Panc1 (cell line): ENCODE data around the gene SHC1. TPM values are rescaled to one million over a fixed set of nuclear protein-coding genes. Genes with fewer than 3 reads are reported as not detected.

Experiments
- ATAC-seq: fragments of 200-7000 bp; cut with Tn5 transposase; 2 replicates; pipeline ENCODE4 v1.9.1; 2020; ENCODE audit warnings: mild to moderate bottlenecking, moderate library complexity
- BruUV-seq: library from RNA; stranded (reverse); fragments of 400-500 nt; replicated peaks from 2 replicates; lab custom pipeline; 2021; lab: Mats Ljungman, UMichigan
- CTCF ChIA-PET: fragments of 300-600 bp; sonication (Branson Sonifier 250); formaldehyde crosslinking; loops from one replicate; lab custom pipeline; 2022; ENCODE audit warnings: antibody characterized with exemption; lab: Charles Lee
- POLR2A ChIA-PET: fragments of 300-600 bp; sonication (Branson Sonifier 250); formaldehyde crosslinking; loops from one replicate; lab custom pipeline; 2022; ENCODE audit warnings: antibody characterized with exemption; lab: Charles Lee
- DNase-seq: peaks from one replicate; pipeline ENCODE4 v3.0.0-alpha.2; 2010; ENCODE audit warnings: low read depth, low spot score
- H3K27ac ChIP-seq: 2 replicates; pipeline ENCODE4 v1.5.1; 2011; ENCODE audit warnings: mild to moderate bottlenecking, low read length, inconsistent platforms
- H3K27me3 ChIP-seq: fragments of 200-500 bp; sonication (Bioruptor generic); 2 replicates; pipeline ENCODE4 v1.6.0; 2014; ENCODE audit warnings: low read length, inconsistent platforms; ENCODE audit not compliant: control insufficient read depth, insufficient read depth
- H3K36me3 ChIP-seq: fragments of 200-500 bp; sonication (Bioruptor generic); 2 replicates; pipeline ENCODE4 v1.5.1; 2014; ENCODE audit warnings: inconsistent platforms, mild to moderate bottlenecking, low read length, moderate library complexity; ENCODE audit not compliant: control insufficient read depth, insufficient read depth
- H3K4me1 ChIP-seq: 2 replicates; pipeline ENCODE4 v1.5.1; 2011; ENCODE audit warnings: inconsistent platforms, mild to moderate bottlenecking, low read length, moderate library complexity; ENCODE audit not compliant: control insufficient read depth, insufficient read depth
- H3K4me3 ChIP-seq, 2 experiments: 2 replicates each; pipeline ENCODE4 v1.5.1; 2011 to 2012; ENCODE audit warnings: low read depth in 2 of 2, low read length in 2 of 2, mild to moderate bottlenecking in 2 of 2, inconsistent platforms in 1 of 2, moderate library complexity in 1 of 2
- H3K9me3 ChIP-seq: fragments of 200-500 bp; sonication (Bioruptor generic); 2 replicates; pipeline ENCODE4 v1.5.1; 2014; ENCODE audit warnings: low read depth, mild to moderate bottlenecking, inconsistent platforms, low read length, moderate library complexity; ENCODE audit not compliant: control insufficient read depth, insufficient read depth
- POLR2AphosphoS5 ChIP-seq: IDR thresholded peaks from 2 replicates; pipeline ENCODE4 v1.6.1; 2012; ENCODE audit warnings: mild to moderate bottlenecking, low read depth, low read length, moderate library complexity
- SIN3A ChIP-seq: IDR thresholded peaks from 2 replicates; pipeline ENCODE4 v1.6.1; 2012; ENCODE audit warnings: low read depth, mild to moderate bottlenecking, low read length, moderate library complexity, borderline replicate concordance; ENCODE audit not compliant: insufficient read depth
- TCF7L2 ChIP-seq: IDR thresholded peaks from 2 replicates; pipeline ENCODE4 v1.6.1; 2011; ENCODE audit warnings: mild to moderate bottlenecking, low read depth, low read length, inconsistent platforms
- in situ Hi-C: cut with HindIII; loops from 2 replicates; pipeline ENCODE4 v1.10.0; 2016; ENCODE audit warnings: low sequenced_read_pairs, low pct_unique_long_range_greater_than_20kb
- intact Hi-C: fragments of 100-400 bp; cut with micrococcal nuclease; formaldehyde crosslinking; loops from one replicate; pipeline ENCODE4 v1.10.0; 2022; ENCODE audit not compliant: unreplicated experiment
- total RNA-seq: library from RNA; stranded (reverse); gene quantifications from one replicate; pipeline ENCODE4 v1.2.1, GENCODE V29; 2021; ENCODE audit not compliant: unreplicated experiment
- TF ChIP-seq, protein P1 (sequence below), 2 experiments: IDR thresholded peaks; 2 replicates each; pipeline ENCODE4 v1.6.1; 2011 to 2012; ENCODE audit warnings: low read depth in 2 of 2, control low read depth in 1 of 2, low read length in 1 of 2, mild to moderate bottlenecking in 1 of 2, moderate library complexity in 1 of 2; ENCODE audit not compliant: insufficient read depth in 1 of 2
- TF ChIP-seq, protein P2 (sequence below): fragments of 450-650 bp; IDR thresholded peaks from 2 replicates; pipeline ENCODE4 v1.5.1; 2017; ENCODE audit warnings: mild to moderate bottlenecking

Gene SHC1
- total RNA-seq, 1 experiment from 2014 or later: 373 TPM

DNA sequence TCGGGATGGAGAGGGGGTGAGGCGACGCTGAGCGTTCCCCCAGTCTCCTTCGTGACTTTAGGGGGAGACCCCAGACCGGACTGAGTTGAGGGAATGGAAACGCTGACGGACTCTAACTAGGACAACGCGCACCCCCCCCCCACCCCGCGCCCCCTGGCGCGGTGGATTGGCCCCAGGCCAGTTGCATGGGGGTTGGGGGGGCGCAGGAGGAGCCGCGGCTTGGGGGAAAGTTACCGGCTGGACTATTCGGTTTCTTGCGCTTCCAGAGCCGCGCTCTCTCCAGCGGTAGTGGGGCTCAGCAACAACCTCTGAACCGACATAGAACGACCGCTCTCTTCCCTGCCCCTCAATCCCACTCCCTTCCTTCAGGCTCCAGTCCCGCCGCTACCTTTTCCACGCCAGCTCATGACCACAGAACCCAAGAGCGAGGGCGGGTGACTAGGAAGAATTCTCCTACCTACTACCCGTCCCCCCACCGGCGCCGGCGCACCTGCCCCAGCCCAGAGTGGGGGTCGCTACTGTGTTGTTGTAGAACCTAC is 32.7 kb upstream of the SHC1 start:
- in situ Hi-C loops: no loop called here
- TF ChIP-seq POLR2AphosphoS5: no peak; the same call in 1 of the 2 replicates
- 0 out of 2 replicates have a peak, but pooled peaks have one; percentile 53 for TF ChIP-seq SIN3A
- ATAC-seq (no peak), DNase-seq (no peak)
- Histone ChIP-seq H3K27ac (peak overlapping the region; percentile 99), H3K4me3 (peak overlapping the region; percentile 80 to 98), H3K4me1 (peaks cover 45% of the 10 kb centered on the region), H3K36me3 (peaks cover 5% of the 10 kb centered on the region; the same call in 1 of the 2 replicates), H3K27me3 (no peaks in the 10 kb centered on the region), H3K9me3 (no peaks in the 10 kb centered on the region)
- TSS peak; percentile 38 for BruUV-seq
- ChIA-PET POLR2A (no interaction called here), CTCF (no interaction called here)
- intact Hi-C loops: loop anchor here (5.0 kb wide), 1 partner anchor 276 kb away; no protein-coding TSS in a partner anchor

- TF ChIP-seq, protein P1, sequence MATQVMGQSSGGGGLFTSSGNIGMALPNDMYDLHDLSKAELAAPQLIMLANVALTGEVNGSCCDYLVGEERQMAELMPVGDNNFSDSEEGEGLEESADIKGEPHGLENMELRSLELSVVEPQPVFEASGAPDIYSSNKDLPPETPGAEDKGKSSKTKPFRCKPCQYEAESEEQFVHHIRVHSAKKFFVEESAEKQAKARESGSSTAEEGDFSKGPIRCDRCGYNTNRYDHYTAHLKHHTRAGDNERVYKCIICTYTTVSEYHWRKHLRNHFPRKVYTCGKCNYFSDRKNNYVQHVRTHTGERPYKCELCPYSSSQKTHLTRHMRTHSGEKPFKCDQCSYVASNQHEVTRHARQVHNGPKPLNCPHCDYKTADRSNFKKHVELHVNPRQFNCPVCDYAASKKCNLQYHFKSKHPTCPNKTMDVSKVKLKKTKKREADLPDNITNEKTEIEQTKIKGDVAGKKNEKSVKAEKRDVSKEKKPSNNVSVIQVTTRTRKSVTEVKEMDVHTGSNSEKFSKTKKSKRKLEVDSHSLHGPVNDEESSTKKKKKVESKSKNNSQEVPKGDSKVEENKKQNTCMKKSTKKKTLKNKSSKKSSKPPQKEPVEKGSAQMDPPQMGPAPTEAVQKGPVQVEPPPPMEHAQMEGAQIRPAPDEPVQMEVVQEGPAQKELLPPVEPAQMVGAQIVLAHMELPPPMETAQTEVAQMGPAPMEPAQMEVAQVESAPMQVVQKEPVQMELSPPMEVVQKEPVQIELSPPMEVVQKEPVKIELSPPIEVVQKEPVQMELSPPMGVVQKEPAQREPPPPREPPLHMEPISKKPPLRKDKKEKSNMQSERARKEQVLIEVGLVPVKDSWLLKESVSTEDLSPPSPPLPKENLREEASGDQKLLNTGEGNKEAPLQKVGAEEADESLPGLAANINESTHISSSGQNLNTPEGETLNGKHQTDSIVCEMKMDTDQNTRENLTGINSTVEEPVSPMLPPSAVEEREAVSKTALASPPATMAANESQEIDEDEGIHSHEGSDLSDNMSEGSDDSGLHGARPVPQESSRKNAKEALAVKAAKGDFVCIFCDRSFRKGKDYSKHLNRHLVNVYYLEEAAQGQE (IDR thresholded peaks at IDR 0.05; ENCODE audit: insufficient read depth in 1 of 2, low read depth in 2 of 2, low read length in 1 of 2): no peak
- TF ChIP-seq TCF7L2 (no peak), POLR2AphosphoS5 (no peak; the same call in 1 of the 2 replicates), SIN3A (no peak)
- TF ChIP-seq, protein P2, sequence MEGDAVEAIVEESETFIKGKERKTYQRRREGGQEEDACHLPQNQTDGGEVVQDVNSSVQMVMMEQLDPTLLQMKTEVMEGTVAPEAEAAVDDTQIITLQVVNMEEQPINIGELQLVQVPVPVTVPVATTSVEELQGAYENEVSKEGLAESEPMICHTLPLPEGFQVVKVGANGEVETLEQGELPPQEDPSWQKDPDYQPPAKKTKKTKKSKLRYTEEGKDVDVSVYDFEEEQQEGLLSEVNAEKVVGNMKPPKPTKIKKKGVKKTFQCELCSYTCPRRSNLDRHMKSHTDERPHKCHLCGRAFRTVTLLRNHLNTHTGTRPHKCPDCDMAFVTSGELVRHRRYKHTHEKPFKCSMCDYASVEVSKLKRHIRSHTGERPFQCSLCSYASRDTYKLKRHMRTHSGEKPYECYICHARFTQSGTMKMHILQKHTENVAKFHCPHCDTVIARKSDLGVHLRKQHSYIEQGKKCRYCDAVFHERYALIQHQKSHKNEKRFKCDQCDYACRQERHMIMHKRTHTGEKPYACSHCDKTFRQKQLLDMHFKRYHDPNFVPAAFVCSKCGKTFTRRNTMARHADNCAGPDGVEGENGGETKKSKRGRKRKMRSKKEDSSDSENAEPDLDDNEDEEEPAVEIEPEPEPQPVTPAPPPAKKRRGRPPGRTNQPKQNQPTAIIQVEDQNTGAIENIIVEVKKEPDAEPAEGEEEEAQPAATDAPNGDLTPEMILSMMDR: no peak
- Histone ChIP-seq H3K4me3 (peak within 1 kb of the TSS; percentile 80 to 98), H3K36me3 (peaks cover 5% of the 10 kb centered on the region; the same call in 1 of the 2 replicates), H3K4me1 (peaks cover 39% of the 10 kb centered on the region), H3K27ac (peak within 1 kb of the TSS; percentile 99), H3K9me3 (no peaks in the 10 kb centered on the region), H3K27me3 (no peaks in the 10 kb centered on the region)
- ChIA-PET POLR2A (interaction anchor here (0.6 to 0.7 kb wide), 2 partner anchors 23 to 41 kb away, joined by 3 read pairs; no protein-coding TSS in a partner anchor), CTCF (interaction anchor here (0.6 to 1.8 kb wide), 3 partner anchors 15 to 31 kb away, joined by 3 to 6 read pairs (median 5); no protein-coding TSS in a partner anchor)
- DNase-seq (no peak), ATAC-seq (peak; percentile 17)
- intact Hi-C loops (loop anchor here (5.0 kb wide), 1 partner anchor 275 kb away; no protein-coding TSS in a partner anchor), in situ Hi-C loops (no loop called here)
- BruUV-seq: no TSS peak
Measured at GRCh38 chr1:155002464-155003226, 32.1 kb upstream of the SHC1 start, which contains the start of gene ZBTB7B. ZBTB7B (plus strand) TSS chr1:155002802; CDS start chr1:155014661, 11,859 bp downstream.
